Measurements from ENCODE around the gene PRKCB.

Gene PRKCB

GRCh38 chr16:24221219-24221618 lies 385.4 kb downstream of the PRKCB start:
- no peaks in the 10 kb centered on the region for H3K27me3 ChIP-seq (ENCODE audit: low read length)

GRCh38 chr16:24228514-24228913 lies 392.7 kb downstream of the PRKCB start:
- H3K27ac ChIP-seq (ENCODE audit: low read depth, low read length): no peak overlapping the region

More at GRCh38 chr16:24221219-24221618, 385.4 kb downstream of the PRKCB start:
- H3K27ac ChIP-seq (ENCODE audit: low read depth, low read length): no peak overlapping the region
- H3K4me3 ChIP-seq (ENCODE audit: insufficient read depth, low read length, poor library complexity, severe bottlenecking): no peak overlapping the region
- no peaks in the 10 kb centered on the region for H3K79me2 ChIP-seq (ENCODE audit: insufficient read depth, low read length)
- H3K9ac ChIP-seq (ENCODE audit: low read length): no peak overlapping the region
- H3K36me3 ChIP-seq (ENCODE audit: low read length): no peaks in the 10 kb centered on the region
- no peaks in the 10 kb centered on the region for H3K9me2 ChIP-seq (replicated peaks; ENCODE audit: insufficient read depth, low read length)
- H3K4me2 ChIP-seq (ENCODE audit: low read depth, low read length, poor library complexity, severe bottlenecking): no peak overlapping the region
- no peak overlapping the region for H2AFZ ChIP-seq (ENCODE audit: low read depth, low read length, severe bottlenecking)
- no peak for TF ChIP-seq CTCF (IDR thresholded peaks at IDR 0.05; ENCODE audit: insufficient read depth, low read length, poor library complexity, severe bottlenecking)
- TF ChIP-seq EZH2phosphoT487 (conservative IDR thresholded peaks at IDR 0.05; ENCODE audit: low read length): no peak
- no peaks in the 10 kb centered on the region for H3F3A ChIP-seq (ENCODE audit: insufficient read depth)
- H3K9me3 ChIP-seq (ENCODE audit: insufficient read depth, low read length): no peaks in the 10 kb centered on the region
- H4K20me1 ChIP-seq (ENCODE audit: low read depth, low read length): no peaks in the 10 kb centered on the region

GRCh38 chr16:24232936-24233335 lies 397.2 kb downstream of the PRKCB start:
- H3F3A ChIP-seq (ENCODE audit: insufficient read depth): no peaks in the 10 kb centered on the region
- no peaks in the 10 kb centered on the region for H3K27me3 ChIP-seq (ENCODE audit: low read length)
- H3K9me3 ChIP-seq (ENCODE audit: insufficient read depth, low read length): no peaks in the 10 kb centered on the region
- no peak overlapping the region for H3K27ac ChIP-seq (ENCODE audit: low read depth, low read length)
- no peak overlapping the region for H3K9ac ChIP-seq (ENCODE audit: low read length)
- no peak overlapping the region for H2AFZ ChIP-seq (ENCODE audit: low read depth, low read length, severe bottlenecking)
- no peaks in the 10 kb centered on the region for H3K36me3 ChIP-seq (ENCODE audit: low read length)
- no peak overlapping the region for H3K4me2 ChIP-seq (ENCODE audit: low read depth, low read length, poor library complexity, severe bottlenecking)
- H3K4me3 ChIP-seq (ENCODE audit: insufficient read depth, low read length, poor library complexity, severe bottlenecking): no peak overlapping the region
- H3K79me2 ChIP-seq (ENCODE audit: insufficient read depth, low read length): no peaks in the 10 kb centered on the region
- H4K20me1 ChIP-seq (ENCODE audit: low read depth, low read length): no peaks in the 10 kb centered on the region
- H3K9me2 ChIP-seq (replicated peaks; ENCODE audit: insufficient read depth, low read length): no peaks in the 10 kb centered on the region
- TF ChIP-seq CTCF (IDR thresholded peaks at IDR 0.05; ENCODE audit: insufficient read depth, low read length, poor library complexity, severe bottlenecking) (no peak), EZH2phosphoT487 (conservative IDR thresholded peaks at IDR 0.05; ENCODE audit: low read length) (no peak)

More at GRCh38 chr16:24228514-24228913, 392.7 kb downstream of the PRKCB start:
- TF ChIP-seq CTCF (IDR thresholded peaks at IDR 0.05; ENCODE audit: insufficient read depth, low read length, poor library complexity, severe bottlenecking): no peak
- no peak for TF ChIP-seq EZH2phosphoT487 (conservative IDR thresholded peaks at IDR 0.05; ENCODE audit: low read length)
- H4K20me1 ChIP-seq (ENCODE audit: low read depth, low read length): no peaks in the 10 kb centered on the region
- no peaks in the 10 kb centered on the region for H3K79me2 ChIP-seq (ENCODE audit: insufficient read depth, low read length)
- H3K9me3 ChIP-seq (ENCODE audit: insufficient read depth, low read length): no peaks in the 10 kb centered on the region
- H3K9ac ChIP-seq (ENCODE audit: low read length): no peak overlapping the region
- no peak overlapping the region for H3K4me2 ChIP-seq (ENCODE audit: low read depth, low read length, poor library complexity, severe bottlenecking)
- H3K27me3 ChIP-seq (ENCODE audit: low read length): no peaks in the 10 kb centered on the region
- H3F3A ChIP-seq (ENCODE audit: insufficient read depth): no peaks in the 10 kb centered on the region
- no peak overlapping the region for H2AFZ ChIP-seq (ENCODE audit: low read depth, low read length, severe bottlenecking)
- no peaks in the 10 kb centered on the region for H3K36me3 ChIP-seq (ENCODE audit: low read length)
- no peaks in the 10 kb centered on the region for H3K9me2 ChIP-seq (replicated peaks; ENCODE audit: insufficient read depth, low read length)
- no peak overlapping the region for H3K4me3 ChIP-seq (ENCODE audit: insufficient read depth, low read length, poor library complexity, severe bottlenecking)

Measured in SU-DHL-6 (cell line).